Measurements from ENCODE around the gene SHROOM3. TPM values are rescaled to one million over a fixed set of nuclear protein-coding genes. Genes with fewer than 3 reads are reported as not detected.

Gene SHROOM3
- total RNA-seq, 3 donors from 2014 or later = 105 to 263 (median 158) TPM

DNA sequence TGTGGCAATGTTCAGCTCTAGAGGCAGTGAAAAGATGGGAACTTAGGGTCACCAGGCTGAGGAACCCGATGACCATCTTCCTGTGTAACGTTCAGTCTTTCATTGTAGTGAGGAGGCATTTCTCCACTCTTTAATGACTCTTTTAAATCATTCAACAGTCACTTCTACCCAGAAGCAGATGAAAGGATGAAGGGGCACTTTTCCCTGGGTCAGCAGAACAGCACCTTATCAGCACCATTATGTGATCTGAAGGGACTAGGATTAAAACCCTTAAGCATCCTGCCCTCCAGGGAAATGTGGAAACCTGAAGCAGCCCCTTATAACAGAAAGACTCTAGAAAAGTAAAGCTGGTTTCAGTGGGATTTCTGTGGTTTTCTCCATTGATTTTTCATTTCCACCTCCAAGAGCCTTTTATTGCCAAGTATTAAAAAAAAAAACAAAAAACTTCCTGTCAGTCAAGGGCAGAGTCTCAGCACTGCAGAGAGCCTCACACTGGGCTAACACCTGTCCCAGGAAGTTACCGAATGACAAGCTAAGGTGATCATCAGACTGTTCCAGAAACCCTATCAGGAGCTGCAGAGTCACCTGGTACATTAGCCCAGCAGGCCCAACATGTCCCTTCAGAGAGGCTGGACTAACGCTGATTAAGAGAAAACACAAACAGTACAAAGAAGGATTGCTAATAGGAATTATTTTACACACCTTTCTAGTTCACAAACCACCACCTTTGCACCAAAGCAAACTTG is 185.9 kb downstream of the SHROOM3 start:
- no peaks in the 10 kb centered on the region for H3K36me3 ChIP-seq (ENCODE audit: low read depth)
- peaks cover 40% of the 10 kb centered on the region for H3K4me1 ChIP-seq (ENCODE audit: low read depth)
- no peak overlapping the region for H3K4me3 ChIP-seq
- H3K9me3 ChIP-seq = no peaks in the 10 kb centered on the region
- intact Hi-C loops (cut with DNase I, micrococcal nuclease) = no loop called here
- peak; percentile 91 for ATAC-seq
- TF ChIP-seq, protein P1, sequence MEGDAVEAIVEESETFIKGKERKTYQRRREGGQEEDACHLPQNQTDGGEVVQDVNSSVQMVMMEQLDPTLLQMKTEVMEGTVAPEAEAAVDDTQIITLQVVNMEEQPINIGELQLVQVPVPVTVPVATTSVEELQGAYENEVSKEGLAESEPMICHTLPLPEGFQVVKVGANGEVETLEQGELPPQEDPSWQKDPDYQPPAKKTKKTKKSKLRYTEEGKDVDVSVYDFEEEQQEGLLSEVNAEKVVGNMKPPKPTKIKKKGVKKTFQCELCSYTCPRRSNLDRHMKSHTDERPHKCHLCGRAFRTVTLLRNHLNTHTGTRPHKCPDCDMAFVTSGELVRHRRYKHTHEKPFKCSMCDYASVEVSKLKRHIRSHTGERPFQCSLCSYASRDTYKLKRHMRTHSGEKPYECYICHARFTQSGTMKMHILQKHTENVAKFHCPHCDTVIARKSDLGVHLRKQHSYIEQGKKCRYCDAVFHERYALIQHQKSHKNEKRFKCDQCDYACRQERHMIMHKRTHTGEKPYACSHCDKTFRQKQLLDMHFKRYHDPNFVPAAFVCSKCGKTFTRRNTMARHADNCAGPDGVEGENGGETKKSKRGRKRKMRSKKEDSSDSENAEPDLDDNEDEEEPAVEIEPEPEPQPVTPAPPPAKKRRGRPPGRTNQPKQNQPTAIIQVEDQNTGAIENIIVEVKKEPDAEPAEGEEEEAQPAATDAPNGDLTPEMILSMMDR (IDR thresholded peaks at IDR 0.05) = no peak
- DNase-seq = peak in 1 of 3 donors; percentile 48

DNA sequence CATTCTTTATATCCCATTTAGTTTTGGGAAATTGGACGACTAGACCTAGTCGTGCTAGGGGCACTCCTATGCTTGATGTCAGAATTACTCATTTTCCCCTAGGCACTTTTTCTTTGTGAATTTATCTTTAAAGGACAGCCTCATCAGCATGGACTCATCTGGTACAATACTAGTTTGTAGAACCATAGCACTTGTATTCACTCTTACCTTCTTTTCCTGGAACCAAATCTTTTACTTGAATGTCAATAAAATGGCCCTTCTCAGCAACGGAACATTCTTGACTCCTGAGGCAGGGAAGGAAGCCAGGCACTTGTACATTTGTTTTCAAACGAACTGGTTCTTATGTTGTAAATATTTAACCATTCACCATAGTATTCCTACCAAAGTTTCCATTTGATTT is 187.1 kb downstream of the SHROOM3 start:
- Histone ChIP-seq H3K9me3 (no peaks in the 10 kb centered on the region), H3K4me3 (no peak overlapping the region), H3K36me3 (ENCODE audit: low read depth) (no peaks in the 10 kb centered on the region), H3K4me1 (ENCODE audit: low read depth) (peaks cover 51% of the 10 kb centered on the region)
- TF ChIP-seq, protein P1 (IDR thresholded peaks at IDR 0.05) = no peak
- intact Hi-C loops (cut with DNase I, micrococcal nuclease) = no loop called here
- DNase-seq = no peak
- peak; percentile 31 for ATAC-seq

DNA sequence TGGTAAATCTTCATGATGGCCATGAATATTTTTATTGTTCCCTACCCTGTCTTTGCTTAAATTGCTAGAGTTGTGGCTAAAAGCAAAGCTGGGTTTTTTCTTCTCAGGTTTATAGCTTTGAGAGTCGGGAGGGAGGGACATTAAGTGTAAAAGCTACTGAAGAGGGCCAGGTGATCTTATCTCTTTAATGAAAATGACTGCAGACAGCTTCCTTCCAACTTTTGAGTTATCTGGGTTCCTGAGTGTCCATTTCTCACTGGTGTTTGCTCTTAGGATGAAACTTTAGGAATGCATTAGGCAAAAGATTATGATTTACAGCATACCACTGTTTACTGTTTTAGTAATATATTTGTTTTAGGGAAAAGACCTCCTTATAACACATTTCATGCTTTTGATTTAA is 187.7 kb downstream of the SHROOM3 start:
- ATAC-seq (no peak), DNase-seq (no peak)
- no peaks in the 10 kb centered on the region for H3K9me3 ChIP-seq
- TF ChIP-seq, protein P1 (IDR thresholded peaks at IDR 0.05) = no peak
- no peaks in the 10 kb centered on the region for H3K36me3 ChIP-seq (ENCODE audit: low read depth)
- H3K4me3 ChIP-seq = no peak overlapping the region
- intact Hi-C loops (cut with DNase I, micrococcal nuclease) = no loop called here
- peaks cover 52% of the 10 kb centered on the region for H3K4me1 ChIP-seq (ENCODE audit: low read depth)

DNA sequence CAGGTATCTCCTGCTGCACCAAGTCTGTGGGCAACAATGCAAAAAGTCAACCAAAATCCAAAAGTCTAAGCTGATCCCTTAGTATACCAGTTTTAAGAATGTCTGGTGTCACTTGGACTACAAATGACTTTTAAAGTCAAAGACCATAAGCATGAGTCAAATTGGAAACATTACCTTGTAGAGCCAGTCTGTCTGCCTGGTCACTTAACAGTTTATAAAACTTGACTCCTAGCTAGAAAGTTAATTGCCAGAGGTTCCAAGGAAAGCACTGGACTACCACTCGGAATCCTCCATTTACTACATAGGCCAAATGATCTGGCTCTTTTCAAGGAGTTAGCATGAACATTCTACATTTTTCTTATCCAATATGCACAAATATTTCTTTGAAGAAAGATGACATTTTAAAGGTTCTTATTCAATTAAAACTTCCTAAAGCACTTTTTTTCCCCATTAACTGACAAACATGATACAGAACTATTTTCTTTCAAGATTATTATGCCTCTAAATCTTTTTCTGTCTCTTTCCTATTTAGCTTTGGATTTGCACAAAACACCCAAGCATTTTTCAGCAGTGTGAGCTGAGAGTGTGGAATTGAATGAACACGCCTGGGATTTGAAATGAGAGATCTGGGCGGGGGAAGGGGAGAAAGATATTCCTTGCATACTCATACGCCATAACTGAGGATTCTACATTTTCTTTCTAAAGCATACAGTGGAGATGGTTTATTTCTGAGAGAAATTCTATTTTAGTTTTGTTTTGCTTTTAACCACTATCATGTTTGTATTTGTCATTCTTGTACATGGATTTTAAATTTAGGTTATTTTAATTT is 188.4 kb downstream of the SHROOM3 start:
- H3K4me3 ChIP-seq = no peak overlapping the region
- H3K4me1 ChIP-seq (ENCODE audit: low read depth) = peaks cover 52% of the 10 kb centered on the region
- H3K9me3 ChIP-seq = no peaks in the 10 kb centered on the region
- no peaks in the 10 kb centered on the region for H3K36me3 ChIP-seq (ENCODE audit: low read depth)
- ATAC-seq (peak; percentile 29), DNase-seq (peak in 1 of 3 donors; percentile 41)
- TF ChIP-seq, protein P1 (IDR thresholded peaks at IDR 0.05) = no peak
- intact Hi-C loops (cut with DNase I, micrococcal nuclease) = no loop called here

DNA sequence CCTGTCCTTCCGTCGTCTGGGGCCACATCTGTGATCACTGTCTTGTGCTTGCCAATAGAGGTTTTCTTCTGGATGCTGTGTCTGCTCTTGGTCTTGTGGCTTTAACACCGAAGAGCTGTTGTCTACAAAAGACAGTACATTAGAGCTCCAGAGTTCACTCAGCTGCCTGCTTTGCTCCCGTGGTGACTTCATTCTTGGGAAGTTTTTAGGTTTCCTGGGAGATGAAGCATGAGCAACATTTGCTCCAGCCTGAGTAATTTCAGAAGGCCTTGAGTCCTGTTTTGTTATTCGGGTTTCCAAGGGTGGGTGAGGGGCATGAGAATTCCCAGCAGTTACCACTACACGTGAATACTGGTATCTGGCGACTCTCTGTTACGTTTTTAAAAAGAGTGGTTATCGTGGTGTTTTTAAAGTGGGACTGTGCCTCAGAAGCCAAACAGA is 189.2 kb downstream of the SHROOM3 start:
- peak; percentile 27 for ATAC-seq
- Histone ChIP-seq H3K4me1 (ENCODE audit: low read depth) (peaks cover 52% of the 10 kb centered on the region), H3K4me3 (no peak overlapping the region)

More for the DNA sequence above, 189.2 kb downstream of the SHROOM3 start:
- intact Hi-C loops (cut with DNase I, micrococcal nuclease) = no loop called here
- peak in 1 of 3 donors; percentile 32 for DNase-seq
- H3K9me3 ChIP-seq = no peaks in the 10 kb centered on the region
- TF ChIP-seq, protein P1 (IDR thresholded peaks at IDR 0.05) = no peak
- no peaks in the 10 kb centered on the region for H3K36me3 ChIP-seq (ENCODE audit: low read depth)

All from mucosa of descending colon (tissue), 3 donors.